GM12878 (cell line): ENCODE data around the gene MCHR1. TPM values are rescaled to one million over a fixed set of nuclear protein-coding genes. Genes with fewer than 3 reads are reported as not detected.

Source experiments
- ATAC-seq: fragments of 200-7000 bp; cut with Tn5 transposase; 3 replicates; pipeline ENCODE4 v1.9.1; 2020; ENCODE audit warnings: mild to moderate bottlenecking, moderate library complexity
- BruUV-seq: library from RNA; stranded (reverse); fragments of 400-500 nt; replicated peaks from 2 replicates; lab custom pipeline; 2021; lab: Mats Ljungman, UMichigan
- CTCF ChIA-PET: fragments of 300-600 bp; sonication (Branson Sonifier 250); formaldehyde crosslinking; extraction: SDS; loops from one replicate; lab custom pipeline; 2021; ENCODE audit warnings: inconsistent platforms; lab: Yijun Ruan, JAX
- POLR2A ChIA-PET: fragments of 350-600 bp; formaldehyde crosslinking; extraction: SDS; loops from one replicate; lab custom pipeline; 2021; ENCODE audit warnings: inconsistent platforms; lab: Charles Lee
- RAD21 ChIA-PET: fragments of 300-600 bp; sonication (Branson Sonifier 250); formaldehyde crosslinking; loops from one replicate; lab custom pipeline; 2023; ENCODE audit warnings: antibody characterized with exemption; ENCODE audit not compliant: unreplicated experiment; lab: Charles Lee
- SMC1A ChIA-PET: fragments of 300-600 bp; sonication (Branson Sonifier 250); formaldehyde crosslinking; loops from one replicate; lab custom pipeline; 2023; ENCODE audit not compliant: unreplicated experiment, uncharacterized antibody; lab: Charles Lee
- DNase-seq: peaks from one replicate; pipeline ENCODE4 v3.0.0-alpha.2; 2011; ENCODE audit warnings: low read depth, low spot score
- FAIRE-seq: peaks from 3 replicates; lab custom pipeline; 2011; peaks lifted over from hg19 to GRCh38; lab: Jason Lieb, UNC
- H2AFZ ChIP-seq: 2 replicates; pipeline ENCODE4 v1.6.0; 2011; ENCODE audit warnings: low read depth, low read length, control low read depth; ENCODE audit not compliant: control insufficient read depth
- H3K27ac ChIP-seq: 2 replicates; pipeline ENCODE4 v1.5.1; 2011; ENCODE audit warnings: control low read depth; ENCODE audit not compliant: control insufficient read depth, insufficient read depth
- H3K27me3 ChIP-seq, 2 experiments: replicated peaks in 1 of 2; 2 replicates each; pipeline versions ENCODE4 v1.6.0 to v1.6.1; 2011; ENCODE audit warnings: low read length in 1 of 2; ENCODE audit not compliant: control insufficient read depth in 2 of 2, insufficient read depth in 2 of 2
- H3K36me3 ChIP-seq, 2 experiments: 2 replicates each; pipeline ENCODE4 v1.5.1; 2011; ENCODE audit warnings: low read length in 1 of 2; ENCODE audit not compliant: control insufficient read depth in 2 of 2, insufficient read depth in 2 of 2
- H3K4me1 ChIP-seq: 2 replicates; pipeline ENCODE4 v1.6.1; 2011; ENCODE audit warnings: mild to moderate bottlenecking, low read length, moderate library complexity, mixed read lengths; ENCODE audit not compliant: control insufficient read depth, insufficient read depth
- H3K4me2 ChIP-seq: 2 replicates; pipeline ENCODE4 v1.6.0; 2011; ENCODE audit warnings: control low read depth; ENCODE audit not compliant: control insufficient read depth, insufficient read depth
- H3K4me3 ChIP-seq: fragments of 200-600 bp; sonication (generic); 2 replicates; pipeline ENCODE4 v1.5.1; 2016
- H3K79me2 ChIP-seq: 2 replicates; pipeline ENCODE4 v1.6.0; 2011; ENCODE audit warnings: low read length; ENCODE audit not compliant: control insufficient read depth, insufficient read depth
- H3K9ac ChIP-seq: 2 replicates; pipeline ENCODE4 v1.8.0; 2011; ENCODE audit warnings: low read length, control low read depth, mixed read lengths; ENCODE audit not compliant: control insufficient read depth, insufficient read depth
- H3K9me3 ChIP-seq: replicated peaks from 3 replicates; pipeline ENCODE4 v1.5.1; 2011; ENCODE audit warnings: mild to moderate bottlenecking, low read length; ENCODE audit not compliant: control insufficient read depth, insufficient read depth
- H4K20me1 ChIP-seq: 2 replicates; pipeline ENCODE4 v1.6.0; 2011; ENCODE audit not compliant: control insufficient read depth, insufficient read depth
- BCL3 ChIP-seq: IDR thresholded peaks from 2 replicates; pipeline ENCODE4 v1.6.1; 2011; ENCODE audit warnings: borderline replicate concordance, low read depth, mild to moderate bottlenecking, moderate library complexity, low read length; ENCODE audit not compliant: insufficient read depth, poor library complexity, severe bottlenecking
- CTCF ChIP-seq, 3 experiments: IDR thresholded peaks in 2 of 3; conservative IDR thresholded peaks in 1 of 3; 2 replicates each; pipeline ENCODE4 v1.5.1; 2011; ENCODE audit warnings: low read depth in 3 of 3, low read length in 3 of 3, mild to moderate bottlenecking in 3 of 3, control low read depth in 2 of 3, moderate library complexity in 2 of 3, inconsistent platforms in 1 of 3, mixed read lengths in 1 of 3; ENCODE audit not compliant: control insufficient read depth in 2 of 3, insufficient read depth in 1 of 3; ENCODE audit errors: extremely low read depth in 1 of 3
- ETV6 ChIP-seq, 2 experiments: fragments of 450-650 bp in 1 of 2; IDR thresholded peaks in 1 of 2; conservative IDR thresholded peaks in 1 of 2; 2 replicates each; pipeline ENCODE4 v1.6.1; 2014; ENCODE audit warnings: antibody characterized with exemption in 1 of 2, borderline replicate concordance in 1 of 2, low read depth in 1 of 2, mild to moderate bottlenecking in 1 of 2, moderate library complexity in 1 of 2
- POLR2A ChIP-seq: IDR thresholded peaks from 2 replicates; pipeline ENCODE4 v1.6.1; 2011; ENCODE audit warnings: low read depth, mild to moderate bottlenecking, low read length
- SIN3A ChIP-seq: IDR thresholded peaks from 2 replicates; pipeline ENCODE4 v1.6.1; 2012; ENCODE audit warnings: low read depth, low read length, improper control_type of control experiment
- SP1 ChIP-seq: IDR thresholded peaks from one replicate; pipeline ENCODE4 v1.6.1; 2011; ENCODE audit warnings: low read depth, low read length
- SUPT20H ChIP-seq: IDR thresholded peaks from 2 replicates; pipeline ENCODE4 v1.6.1; 2011; ENCODE audit warnings: low read depth, mild to moderate bottlenecking, low read length, moderate library complexity, borderline replicate concordance; ENCODE audit not compliant: control insufficient read depth
- YBX1 ChIP-seq: fragments of 450-650 bp; IDR thresholded peaks from 2 replicates; pipeline ENCODE4 v1.6.1; 2016; ENCODE audit warnings: antibody characterized with exemption
- ZNF207 ChIP-seq: fragments of 450-650 bp; IDR thresholded peaks from 2 replicates; pipeline ENCODE4 v1.6.1; 2014; ENCODE audit warnings: antibody characterized with exemption, mild to moderate bottlenecking, borderline replicate concordance
- ZZZ3 ChIP-seq: IDR thresholded peaks from 2 replicates; pipeline ENCODE4 v1.6.1; 2011; ENCODE audit warnings: low read depth; ENCODE audit not compliant: control insufficient read depth, insufficient read length
- WGBS: methylation state at CpG from one replicate; pipeline ENCODE4 v1.1.6; 2016; ENCODE audit warnings: low lambda C conversion rate; ENCODE audit not compliant: insufficient replicate concordance, insufficient coverage; ENCODE audit errors: missing lambda C conversion rate; 5-methylcytosine and 5-hydroxymethylcytosine counted together
- in situ Hi-C: fragments of 300-500 bp; cut with MboI; formaldehyde crosslinking; loops from 9 replicates; pipeline ENCODE4 v1.14.3; 2018; ENCODE audit warnings: mixed read lengths
- intact Hi-C: fragments of 100-400 bp; cut with micrococcal nuclease; formaldehyde crosslinking; loops from one replicate; pipeline ENCODE4 v1.14.2; 2022; ENCODE audit not compliant: unreplicated experiment
- polyA plus RNA-seq, 11 experiments: library from polyadenylated mRNA; depleted of rRNA in 4 of 11; unstranded in 6 of 11; stranded (reverse) in 5 of 11; fragments of >200 nt; fragmentation: Nextera tagmentation in 4 of 11; fragmentation: Illumina TruSeq in 1 of 11; extraction: Ambion mirVana in 4 of 11; extraction: Trizol in 1 of 11; gene quantifications; 1 replicate in 1 of 11; 2 replicates in 10 of 11; pipeline versions ENCODE4 v1.2.1 to v1.2.3, GENCODE V29; 2011 to 2016; ENCODE audit warnings: inconsistent platforms in 2 of 11, missing spikeins in 2 of 11, low read depth in 1 of 11
- total RNA-seq, 4 experiments: library from RNA; depleted of rRNA in 3 of 4; stranded (reverse); fragments of >200 nt in 3 of 4; fragmentation: Illumina TruSeq in 1 of 4; extraction: Trizol in 1 of 4; gene quantifications; 2 replicates each; pipeline versions ENCODE4 v1.2.1 to v1.2.3, GENCODE V29; 2013 to 2021

MCHR1 gene
- total and polyA plus RNA-seq, 10 of the 15 experiments (the other 5 are each of a cell fraction or from before 2014, with no cell fraction given): not detected

- WGBS: 88% methylated on average over 10 of the region's 10 CpGs
Observed at GRCh38 chr22:40648386-40648785, 30.9 kb upstream of the MCHR1 start.

More at GRCh38 chr22:40648386-40648785, 30.9 kb upstream of the MCHR1 start:
- ChIA-PET RAD21 (interaction anchor here (1.2 to 9.1 kb wide), 4 partner anchors 35 to 251 kb away, joined by 3 to 121 read pairs (median 7); no protein-coding TSS in a partner anchor), SMC1A (interaction anchor here (3.2 to 8.0 kb wide), 4 partner anchors 15 to 212 kb away, joined by 21 to 248 read pairs (median 84); no protein-coding TSS in a partner anchor), POLR2A (no interaction called here), CTCF (interaction anchor here (1.3 to 11.1 kb wide), 6 partner anchors 11 to 233 kb away, joined by 3 to 339 read pairs (median 14); no protein-coding TSS in a partner anchor)
- H3K79me2 ChIP-seq: no peaks in the 10 kb centered on the region
- H3K4me1 ChIP-seq: peaks cover 18% of the 10 kb centered on the region
- intact Hi-C loops: no loop called here
- H3K27me3 ChIP-seq: no peaks in the 10 kb centered on the region
- H3K27ac ChIP-seq: no peak overlapping the region
- H2AFZ ChIP-seq: no peak overlapping the region
- TF ChIP-seq SUPT20H: no peak
- TF ChIP-seq SP1: no peak
- TF ChIP-seq POLR2A: no peak
- TF ChIP-seq YBX1: no peak
- TF ChIP-seq SIN3A: no peak
- no peak for TF ChIP-seq ETV6 (conservative IDR thresholded peaks at IDR 0.05 in 1 of 2, IDR thresholded peaks at IDR 0.05 in 1 of 2; ENCODE audit: borderline replicate concordance in 1 of 2, low read depth in 1 of 2)
- no peak for TF ChIP-seq BCL3
- TF ChIP-seq ZNF207: no peak
- no peak for TF ChIP-seq ZZZ3
- no peak for TF ChIP-seq CTCF (IDR thresholded peaks at IDR 0.05 in 2 of 3, conservative IDR thresholded peaks at IDR 0.05 in 1 of 3; ENCODE audit: control insufficient read depth in 2 of 3, extremely low read depth in 1 of 3, insufficient read depth in 1 of 3, low read depth in 3 of 3, low read length in 3 of 3)
- H3K4me2 ChIP-seq: no peak overlapping the region
- no peak overlapping the region for H3K9ac ChIP-seq
- H4K20me1 ChIP-seq: no peaks in the 10 kb centered on the region
- no peak overlapping the region for H3K4me3 ChIP-seq
- ATAC-seq: no peak
- no peaks in the 10 kb centered on the region for H3K9me3 ChIP-seq
- no peak for FAIRE-seq
- no peak for DNase-seq
- no peaks in the 10 kb centered on the region for H3K36me3 ChIP-seq
- in situ Hi-C loops: no loop called here
- BruUV-seq: no TSS peak
